Immature natural killer cell (primary cell): ENCODE data around the gene SLC22A31. TPM values are rescaled to one million over a fixed set of nuclear protein-coding genes. Genes with fewer than 3 reads are reported as not detected.
"Not testable (repeated sequence)": the region's sequence is repeated elsewhere in the genome, so short reads cannot be mapped to it uniquely, and the experiment has no call there.

Experiments used
- DNase-seq, 3 donors: peaks; one replicate each; pipeline ENCODE4 v3.0.0; 2022; ENCODE audit warnings: mixed read lengths in 1 of 3
- H3K27ac Mint-ChIP-seq, 6 donors: one replicate each; pipeline ENCODE4 v1.8.0; 2020; ENCODE audit warnings: mixed read lengths in 6 of 6, mild to moderate bottlenecking in 5 of 6, inconsistent platforms in 4 of 6, moderate library complexity in 3 of 6
- H3K27me3 Mint-ChIP-seq, 3 donors: one replicate each; pipeline ENCODE4 v1.8.0; 2020 to 2021; ENCODE audit warnings: low read depth in 3 of 3, mild to moderate bottlenecking in 3 of 3, mixed read lengths in 3 of 3, moderate library complexity in 3 of 3, inconsistent platforms in 1 of 3
- H3K36me3 Mint-ChIP-seq, 3 donors: one replicate each; pipeline ENCODE4 v1.8.0; 2020; ENCODE audit warnings: mixed read lengths in 3 of 3, inconsistent platforms in 2 of 3, mild to moderate bottlenecking in 2 of 3
- H3K4me1 Mint-ChIP-seq, 2 donors: one replicate each; pipeline ENCODE4 v1.8.0; 2020; ENCODE audit warnings: inconsistent platforms in 2 of 2, mild to moderate bottlenecking in 2 of 2, mixed read lengths in 2 of 2, moderate library complexity in 1 of 2
- H3K4me3 Mint-ChIP-seq, 5 donors: one replicate each; pipeline ENCODE4 v1.8.0; 2020; ENCODE audit warnings: mild to moderate bottlenecking in 5 of 5, mixed read lengths in 5 of 5, inconsistent platforms in 3 of 5, moderate library complexity in 3 of 5
- H3K9me3 Mint-ChIP-seq, 6 donors: one replicate each; pipeline ENCODE4 v1.8.0; 2020; ENCODE audit warnings: mild to moderate bottlenecking in 6 of 6, mixed read lengths in 6 of 6, inconsistent platforms in 4 of 6, moderate library complexity in 3 of 6
- polyA plus RNA-seq, 3 donors: library from polyadenylated mRNA; unstranded; fragments of 300-500 nt; fragmentation: Illumina TruSeq; gene quantifications; one replicate each; pipeline ENCODE4 v1.2.3, GENCODE V29; 2021

Gene SLC22A31
- polyA plus RNA-seq, 3 donors from 2014 or later = not detected

- Mint-ChIP-seq H3K36me3 (no peaks in the 10 kb centered on the region), H3K4me1 (peaks cover 0 to 4% of the 10 kb centered on the region in 2 donors), H3K9me3 (no peaks in the 10 kb centered on the region), H3K4me3 (no peak overlapping the region), H3K27ac (peak overlapping the region in 1 of 6 donors; percentile 12), H3K27me3 (peaks cover 0 to 7% (median 2%) of the 10 kb centered on the region in 3 donors)
- no peak for DNase-seq
Observed at GRCh38 chr16:89194340-89195311, 5.7 kb downstream of the SLC22A31 start.

GRCh38 chr16:89193576-89194293, 6.6 kb downstream of the SLC22A31 start:
- Mint-ChIP-seq H3K4me3 (no peak overlapping the region), H3K36me3 (no peaks in the 10 kb centered on the region), H3K4me1 (peaks cover 0 to 4% of the 10 kb centered on the region in 2 donors), H3K9me3 (no peaks in the 10 kb centered on the region), H3K27me3 (peaks cover under 1 to 10% (median 5%) of the 10 kb centered on the region in 3 donors), H3K27ac (no peak overlapping the region)
- no peak for DNase-seq

- Mint-ChIP-seq H3K4me3 (peak overlapping the region in 1 of 5 donors; percentile 46), H3K4me1 (peaks cover 0 to 4% of the 10 kb centered on the region in 2 donors), H3K27me3 (peaks cover 3 to 9% (median 5%) of the 10 kb centered on the region in 3 donors), H3K27ac (no peak overlapping the region), H3K9me3 (no peaks in the 10 kb centered on the region), H3K36me3 (no peaks in the 10 kb centered on the region)
- peak in 1 of 3 donors; percentile 50 for DNase-seq
Observed at GRCh38 chr16:89192956-89193575, 7.3 kb downstream of the SLC22A31 start.

GRCh38 chr16:89192186-89192955, 8.0 kb downstream of the SLC22A31 start:
- H3K4me3 Mint-ChIP-seq, H3K27me3 Mint-ChIP-seq, H3K9me3 Mint-ChIP-seq, H3K36me3 Mint-ChIP-seq, H3K4me1 Mint-ChIP-seq, H3K27ac Mint-ChIP-seq: not testable (repeated sequence)
- DNase-seq = peak; percentile 76 to 84 (median 81)

GRCh38 chr16:89191901-89192185, 8.5 kb downstream of the SLC22A31 start:
- Mint-ChIP-seq H3K9me3 (no peaks in the 10 kb centered on the region), H3K36me3 (no peaks in the 10 kb centered on the region), H3K4me3 (no peak overlapping the region), H3K4me1 (peaks cover 0 to 4% of the 10 kb centered on the region in 2 donors), H3K27me3 (peaks cover 8 to 14% (median 12%) of the 10 kb centered on the region in 3 donors), H3K27ac (no peak overlapping the region)
- no peak for DNase-seq

GRCh38 chr16:89191033-89191900, 9.1 kb downstream of the SLC22A31 start:
- Mint-ChIP-seq H3K27me3 (peaks cover 8 to 12% (median 12%) of the 10 kb centered on the region in 3 donors), H3K4me3 (peak overlapping the region in 4 of 5 donors; percentile 27 to 62 (median 54)), H3K27ac (peak overlapping the region in 2 of 6 donors; percentile 24 to 25), H3K36me3 (no peaks in the 10 kb centered on the region), H3K4me1 (peaks cover 0 to 4% of the 10 kb centered on the region in 2 donors), H3K9me3 (no peaks in the 10 kb centered on the region)
- DNase-seq = no peak

- Mint-ChIP-seq H3K36me3 (no peaks in the 10 kb centered on the region), H3K27me3 (peaks cover 14 to 17% (median 17%) of the 10 kb centered on the region in 3 donors), H3K27ac (no peak overlapping the region), H3K4me3 (peak overlapping the region in 2 of 5 donors; percentile 27 to 55), H3K9me3 (no peaks in the 10 kb centered on the region), H3K4me1 (peaks cover 0 to 4% of the 10 kb centered on the region in 2 donors)
- DNase-seq = no peak
Observed at GRCh38 chr16:89190150-89190958, 10.0 kb downstream of the SLC22A31 start.

- no peak for DNase-seq
- no peaks in the 10 kb centered on the region for H3K9me3 Mint-ChIP-seq
- no peaks in the 10 kb centered on the region for H3K36me3 Mint-ChIP-seq
- peaks cover 0 to 3% of the 10 kb centered on the region in 2 donors for H3K4me1 Mint-ChIP-seq
- peak overlapping the region in 4 of 6 donors; percentile 33 to 62 (median 54) for H3K27ac Mint-ChIP-seq
- no peak overlapping the region for H3K4me3 Mint-ChIP-seq
- H3K27me3 Mint-ChIP-seq = peaks cover 21 to 23% (median 21%) of the 10 kb centered on the region in 3 donors
Observed at GRCh38 chr16:89189358-89190025, 10.8 kb downstream of the SLC22A31 start.

- not testable (repeated sequence) for H3K4me1 Mint-ChIP-seq, DNase-seq, H3K36me3 Mint-ChIP-seq, H3K4me3 Mint-ChIP-seq, H3K9me3 Mint-ChIP-seq
- H3K27ac Mint-ChIP-seq = peak overlapping the region in 1 of 6 donors; percentile 60
- H3K27me3 Mint-ChIP-seq = peaks cover 19 to 28% (median 26%) of the 10 kb centered on the region in 3 donors
Observed at GRCh38 chr16:89188471-89189357, 11.6 kb downstream of the SLC22A31 start.

- Mint-ChIP-seq H3K4me1 (peaks cover 0 to 3% of the 10 kb centered on the region in 2 donors), H3K4me3 (no peak overlapping the region), H3K27me3 (peaks cover 19 to 28% (median 26%) of the 10 kb centered on the region in 3 donors), H3K36me3 (no peaks in the 10 kb centered on the region), H3K9me3 (no peaks in the 10 kb centered on the region), H3K27ac (peak overlapping the region in 4 of 6 donors; percentile 29 to 92 (median 72))
- no peak for DNase-seq
Observed at GRCh38 chr16:89187770-89188392, 12.5 kb downstream of the SLC22A31 start.
